ENCODE measurements around the gene TRIML2.

TRIML2 gene

GRCh38 chr4:188109157-188109755 lies at the start of gene TRIML2:
Gene TRIML2, minus strand, starts transcription at chr4:188109603. Its CDS starts 4,235 bp downstream, at chr4:188105368.
- no peak for DNase-seq (ENCODE audit: low read depth, low spot score)

- DNase-seq (ENCODE audit: low read depth, low spot score): no peak
Measured at GRCh38 chr4:188158336-188158735, 48.9 kb upstream of the TRIML2 start.

- DNase-seq (ENCODE audit: low read depth, low spot score): no peak
Measured at GRCh38 chr4:188154668-188155405, 45.4 kb upstream of the TRIML2 start.

GRCh38 chr4:188147776-188148175 lies 38.4 kb upstream of the TRIML2 start:
- no peak for DNase-seq (ENCODE audit: low read depth, low spot score)

- DNase-seq (ENCODE audit: low read depth, low spot score): no peak
Measured at GRCh38 chr4:188147176-188147575, 37.8 kb upstream of the TRIML2 start.

- no peak for DNase-seq (ENCODE audit: low read depth, low spot score)
Measured at GRCh38 chr4:188146618-188147017, 37.2 kb upstream of the TRIML2 start.

GRCh38 chr4:188145601-188146000 lies 36.2 kb upstream of the TRIML2 start:
- DNase-seq (ENCODE audit: low read depth, low spot score): no peak

- no peak for DNase-seq (ENCODE audit: low read depth, low spot score)
Measured at GRCh38 chr4:188143731-188144130, 34.3 kb upstream of the TRIML2 start.

- DNase-seq (ENCODE audit: low read depth, low spot score): no peak
Measured at GRCh38 chr4:188139671-188140070, 30.3 kb upstream of the TRIML2 start.

- no peak for DNase-seq (ENCODE audit: low read depth, low spot score)
Measured at GRCh38 chr4:188139141-188139540, 29.7 kb upstream of the TRIML2 start, which contains the start of gene TRIML1. Gene TRIML1, plus strand, starts transcription at chr4:188139441. Its CDS starts 118 bp downstream, at chr4:188139559.

GRCh38 chr4:188138227-188138626 lies 28.8 kb upstream of the TRIML2 start:
- DNase-seq (ENCODE audit: low read depth, low spot score): no peak

- no peak for DNase-seq (ENCODE audit: low read depth, low spot score)
Measured at GRCh38 chr4:188132232-188132631, 22.8 kb upstream of the TRIML2 start.

GRCh38 chr4:188130355-188130754 lies 21.0 kb upstream of the TRIML2 start:
- DNase-seq (ENCODE audit: low read depth, low spot score): no peak

GRCh38 chr4:188127214-188127874 lies 17.9 kb upstream of the TRIML2 start:
- DNase-seq (ENCODE audit: low read depth, low spot score): no peak

GRCh38 chr4:188121530-188121929 lies 12.1 kb upstream of the TRIML2 start:
- no peak for DNase-seq (ENCODE audit: low read depth, low spot score)

- no peak for DNase-seq (ENCODE audit: low read depth, low spot score)
Measured at GRCh38 chr4:188117631-188118324, 8.4 kb upstream of the TRIML2 start.

GRCh38 chr4:188113156-188113555 lies 3.8 kb upstream of the TRIML2 start:
- no peak for DNase-seq (ENCODE audit: low read depth, low spot score)

- DNase-seq (ENCODE audit: low read depth, low spot score): no peak
Measured at GRCh38 chr4:188111955-188112354, 2.6 kb upstream of the TRIML2 start.

- DNase-seq (ENCODE audit: low read depth, low spot score): no peak
Measured at GRCh38 chr4:188110741-188111471, 1.5 kb upstream of the TRIML2 start.

GRCh38 chr4:188110036-188110435 lies 633 bp upstream of the TRIML2 start:
- DNase-seq (ENCODE audit: low read depth, low spot score): no peak
